ENCODE results near the gene RBBP9. TPM values are rescaled to one million over a fixed set of nuclear protein-coding genes. Genes with fewer than 3 reads are reported as not detected.

Gene RBBP9
- total and polyA plus RNA-seq, 9 of the 15 experiments (the other 6 are each of a cell fraction or from before 2014, with no cell fraction given) = 0.94 to 4.4 (median 2.5) TPM

DNA sequence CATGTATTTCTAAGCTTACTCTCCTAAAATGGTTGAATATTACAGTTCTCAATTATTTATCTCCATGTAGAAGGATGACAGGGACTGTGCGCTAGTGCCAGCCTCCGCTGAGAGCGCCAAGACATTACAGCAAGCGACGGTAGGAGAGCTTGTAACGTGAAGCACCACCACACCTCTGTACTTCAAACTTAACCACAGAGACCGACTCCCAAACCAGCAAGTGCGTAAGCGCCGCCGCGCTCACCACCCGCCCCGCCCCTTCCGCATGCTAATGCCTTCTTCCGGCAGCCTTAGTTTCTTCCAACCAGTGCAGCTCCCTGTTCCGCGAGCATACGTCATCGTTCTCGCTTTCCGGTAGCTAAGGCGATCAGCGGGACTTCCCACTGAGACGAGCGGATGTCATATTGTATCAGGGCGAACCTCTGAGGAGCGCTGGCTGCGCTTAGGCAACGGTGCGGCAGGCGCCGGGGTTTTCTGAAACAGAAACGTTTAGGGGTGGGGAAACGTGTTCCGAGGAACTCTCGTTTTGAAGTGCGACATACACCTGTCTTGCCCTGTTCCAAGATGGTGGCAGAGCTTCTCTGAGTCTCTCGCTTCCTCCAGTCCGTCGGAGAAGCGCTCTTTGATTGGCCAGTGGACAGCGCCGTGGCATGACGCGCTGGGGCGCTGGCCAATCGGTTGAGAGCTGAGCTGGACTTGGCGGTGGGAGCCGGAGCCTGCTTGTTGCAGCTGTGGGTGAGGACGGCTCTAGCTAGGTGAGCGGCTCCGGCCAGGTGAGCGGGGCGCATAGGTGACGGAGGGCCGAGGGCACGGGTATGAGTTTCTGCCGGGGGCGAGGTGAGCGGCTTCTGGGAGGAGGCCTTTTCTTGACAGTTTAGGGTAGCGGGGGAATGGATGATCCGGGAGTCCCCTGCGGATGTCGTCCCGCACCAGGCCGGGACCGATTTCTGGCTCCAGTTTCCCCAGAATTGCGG is 10.5 kb upstream of the RBBP9 start, which contains the start of gene SEC23B (continued):
- TF ChIP-seq, protein P1, sequence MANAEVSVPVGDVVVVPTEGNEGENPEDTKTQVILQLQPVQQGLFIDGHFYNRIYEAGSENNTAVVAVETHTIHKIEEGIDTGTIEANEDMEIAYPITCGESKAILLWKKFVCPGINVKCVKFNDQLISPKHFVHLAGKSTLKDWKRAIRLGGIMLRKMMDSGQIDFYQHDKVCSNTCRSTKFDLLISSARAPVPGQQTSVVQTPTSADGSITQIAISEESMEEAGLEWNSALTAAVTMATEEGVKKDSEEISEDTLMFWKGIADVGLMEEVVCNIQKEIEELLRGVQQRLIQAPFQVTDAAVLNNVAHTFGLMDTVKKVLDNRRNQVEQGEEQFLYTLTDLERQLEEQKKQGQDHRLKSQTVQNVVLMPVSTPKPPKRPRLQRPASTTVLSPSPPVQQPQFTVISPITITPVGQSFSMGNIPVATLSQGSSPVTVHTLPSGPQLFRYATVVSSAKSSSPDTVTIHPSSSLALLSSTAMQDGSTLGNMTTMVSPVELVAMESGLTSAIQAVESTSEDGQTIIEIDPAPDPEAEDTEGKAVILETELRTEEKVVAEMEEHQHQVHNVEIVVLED (CRISPR knock-in tag; IDR thresholded peaks at IDR 0.05) = no peak; the same call in 1 of the 2 replicates
- TF ChIP-seq MCM2 (IDR thresholded peaks at IDR 0.05; ENCODE audit: low read depth) (no peak), MBD2 (IDR thresholded peaks at IDR 0.05; ENCODE audit: borderline replicate concordance, low read depth) (0 out of 2 replicates have a peak, but pooled peaks have one; percentile 38), CREB1 (IDR thresholded peaks at IDR 0.05) (peak; percentile 78; the same call in 1 of the 2 replicates), CREB1 (CRISPR knock-in tag; IDR thresholded peaks at IDR 0.05) (peak; percentile 85), MAZ (CRISPR knock-in tag; conservative IDR thresholded peaks at IDR 0.05 in 1 of 2, IDR thresholded peaks at IDR 0.05 in 1 of 2) (peak; percentile 7 to 25; a peak in 2 of 4 replicates), PHF8 (IDR thresholded peaks at IDR 0.05; ENCODE audit: borderline replicate concordance, low read length) (peak; percentile 88), ZNF431 (CRISPR knock-in tag; IDR thresholded peaks at IDR 0.05) (no peak), FOXM1 (IDR thresholded peaks at IDR 0.05; ENCODE audit: low read depth) (no peak), FOXM1 (CRISPR knock-in tag; IDR thresholded peaks at IDR 0.05; ENCODE audit: low read depth) (no peak), SRSF9 (IDR thresholded peaks at IDR 0.05; ENCODE audit: borderline replicate concordance, low read depth, low read length) (no peak), LCOR (CRISPR knock-in tag; IDR thresholded peaks at IDR 0.05) (0 out of 2 replicates have a peak, but pooled peaks have one; percentile 17), EP300 (IDR thresholded peaks at IDR 0.05; ENCODE audit: low read length) (no peak), RFX5 (IDR thresholded peaks at IDR 0.05; ENCODE audit: low read depth, low read length) (no peak), KDM5B (IDR thresholded peaks at IDR 0.05; ENCODE audit: insufficient replicate concordance, low read depth, low read length) (peak; percentile 90), ZNF124 (CRISPR knock-in tag; IDR thresholded peaks at IDR 0.05) (no peak), GTF2A2 (tag; IDR thresholded peaks at IDR 0.05) (no peak)
- TF ChIP-seq, protein P2, sequence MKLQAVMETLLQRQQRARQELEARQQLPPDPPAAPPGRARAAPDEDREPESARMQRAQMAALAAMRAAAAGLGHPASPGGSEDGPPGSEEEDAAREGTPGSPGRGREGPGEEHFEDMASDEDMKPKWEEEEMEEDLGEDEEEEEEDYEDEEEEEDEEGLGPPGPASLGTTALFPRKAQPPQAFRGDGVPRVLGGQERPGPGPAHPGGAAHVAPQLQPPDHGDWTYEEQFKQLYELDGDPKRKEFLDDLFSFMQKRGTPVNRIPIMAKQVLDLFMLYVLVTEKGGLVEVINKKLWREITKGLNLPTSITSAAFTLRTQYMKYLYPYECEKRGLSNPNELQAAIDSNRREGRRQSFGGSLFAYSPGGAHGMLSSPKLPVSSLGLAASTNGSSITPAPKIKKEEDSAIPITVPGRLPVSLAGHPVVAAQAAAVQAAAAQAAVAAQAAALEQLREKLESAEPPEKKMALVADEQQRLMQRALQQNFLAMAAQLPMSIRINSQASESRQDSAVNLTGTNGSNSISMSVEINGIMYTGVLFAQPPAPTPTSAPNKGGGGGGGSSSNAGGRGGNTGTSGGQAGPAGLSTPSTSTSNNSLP (IDR thresholded peaks at IDR 0.05; ENCODE audit: borderline replicate concordance, low read depth, low read length) = no peak
- TF ChIP-seq, protein P3, sequence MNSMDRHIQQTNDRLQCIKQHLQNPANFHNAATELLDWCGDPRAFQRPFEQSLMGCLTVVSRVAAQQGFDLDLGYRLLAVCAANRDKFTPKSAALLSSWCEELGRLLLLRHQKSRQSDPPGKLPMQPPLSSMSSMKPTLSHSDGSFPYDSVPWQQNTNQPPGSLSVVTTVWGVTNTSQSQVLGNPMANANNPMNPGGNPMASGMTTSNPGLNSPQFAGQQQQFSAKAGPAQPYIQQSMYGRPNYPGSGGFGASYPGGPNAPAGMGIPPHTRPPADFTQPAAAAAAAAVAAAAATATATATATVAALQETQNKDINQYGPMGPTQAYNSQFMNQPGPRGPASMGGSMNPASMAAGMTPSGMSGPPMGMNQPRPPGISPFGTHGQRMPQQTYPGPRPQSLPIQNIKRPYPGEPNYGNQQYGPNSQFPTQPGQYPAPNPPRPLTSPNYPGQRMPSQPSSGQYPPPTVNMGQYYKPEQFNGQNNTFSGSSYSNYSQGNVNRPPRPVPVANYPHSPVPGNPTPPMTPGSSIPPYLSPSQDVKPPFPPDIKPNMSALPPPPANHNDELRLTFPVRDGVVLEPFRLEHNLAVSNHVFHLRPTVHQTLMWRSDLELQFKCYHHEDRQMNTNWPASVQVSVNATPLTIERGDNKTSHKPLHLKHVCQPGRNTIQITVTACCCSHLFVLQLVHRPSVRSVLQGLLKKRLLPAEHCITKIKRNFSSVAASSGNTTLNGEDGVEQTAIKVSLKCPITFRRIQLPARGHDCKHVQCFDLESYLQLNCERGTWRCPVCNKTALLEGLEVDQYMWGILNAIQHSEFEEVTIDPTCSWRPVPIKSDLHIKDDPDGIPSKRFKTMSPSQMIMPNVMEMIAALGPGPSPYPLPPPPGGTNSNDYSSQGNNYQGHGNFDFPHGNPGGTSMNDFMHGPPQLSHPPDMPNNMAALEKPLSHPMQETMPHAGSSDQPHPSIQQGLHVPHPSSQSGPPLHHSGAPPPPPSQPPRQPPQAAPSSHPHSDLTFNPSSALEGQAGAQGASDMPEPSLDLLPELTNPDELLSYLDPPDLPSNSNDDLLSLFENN (IDR thresholded peaks at IDR 0.05; ENCODE audit: low read depth in 2 of 2, low read length in 2 of 2) = 0 out of 4 replicates have a peak, but pooled peaks of 1 of the 2 experiments have one; percentile 25

All from K562 (cell line).